Measurements from ENCODE around the gene PLG. TPM values are rescaled to one million over a fixed set of nuclear protein-coding genes. Genes with fewer than 3 reads are reported as not detected.

The PLG gene
- total and polyA plus RNA-seq, 2 of the 4 experiments (the other 2 are of a cell fraction), result not detected

GRCh38 chr6:160685762-160686450 lies 16.1 kb upstream of the PLG start:
- no peak overlapping the region for H3K4me3 ChIP-seq (ENCODE audit: insufficient read depth, low read depth, low read length)
- DNase-seq (no peak), ATAC-seq (ENCODE audit: low read depth) (no peak)
- no peak overlapping the region for H3K4ac ChIP-seq (ENCODE audit: low read depth, low read length)
- ChIA-PET POLR2A (ENCODE audit: unreplicated experiment) (no interaction called here), CTCF (no interaction called here)
- WGBS, 2 experiments (ENCODE audit: extremely low coverage in 2 of 2, insufficient read length in 1 of 2), result 0% methylated on average over 1 of the region's 5 CpGs; no CpG with 5 or more reads in 1 of the 2 experiments
- H3K56ac ChIP-seq (ENCODE audit: extremely low read depth, insufficient read depth, low read length), result no peak overlapping the region
- no TSS peak for BruUV-seq (replicated peaks)
- H2AK5ac ChIP-seq (ENCODE audit: low read depth, low read length), result no peak overlapping the region
- dilution Hi-C loops (cut with HindIII; ENCODE audit: low sequenced_read_pairs, unreplicated experiment) (no loop called here), in situ Hi-C loops (cut with MboI; ENCODE audit: low sequenced_read_pairs) (no loop called here), intact Hi-C loops (cut with micrococcal nuclease) (no loop called here)
- no peaks in the 10 kb centered on the region for H3K4me1 ChIP-seq (ENCODE audit: control insufficient read depth, insufficient read depth, low read length)
- H3K79me1 ChIP-seq (ENCODE audit: low read depth in 1 of 2, low read length in 2 of 2), result no peaks in the 10 kb centered on the region
- H4K20me1 ChIP-seq (ENCODE audit: insufficient read depth, low read length), result no peaks in the 10 kb centered on the region
- no peak overlapping the region for H2AFZ ChIP-seq (replicated peaks; ENCODE audit: low read length, poor library complexity)
- H4K91ac ChIP-seq (ENCODE audit: insufficient read depth, low read depth, low read length), result no peak overlapping the region
- H2BK15ac ChIP-seq (ENCODE audit: low read depth, low read length), result no peak overlapping the region
- H2AK9ac ChIP-seq (replicated peaks; ENCODE audit: low read depth, low read length, poor library complexity), result no peak overlapping the region
- H4K8ac ChIP-seq (ENCODE audit: low read depth in 2 of 2, low read length in 2 of 2), result no peak overlapping the region
- H3K27ac ChIP-seq (ENCODE audit: insufficient read depth, low read length), result no peak overlapping the region
- H4K5ac ChIP-seq (ENCODE audit: low read depth, low read length), result no peak overlapping the region
- H3K9me3 ChIP-seq (ENCODE audit: control insufficient read depth, insufficient read depth, low read length), result peaks cover 14% of the 10 kb centered on the region
- H3K36me3 ChIP-seq (ENCODE audit: control insufficient read depth, insufficient read depth, low read length), result no peaks in the 10 kb centered on the region
- H3K23ac ChIP-seq (ENCODE audit: low read depth, low read length), result no peak overlapping the region
- no peaks in the 10 kb centered on the region for H3K9me1 ChIP-seq (ENCODE audit: insufficient read depth, low read length)
- H2BK5ac ChIP-seq (ENCODE audit: low read depth, low read length, poor library complexity, severe bottlenecking), result no peak overlapping the region
- H3K14ac ChIP-seq (replicated peaks; ENCODE audit: low read depth, low read length), result no peak overlapping the region
- no peak overlapping the region for H2BK20ac ChIP-seq (ENCODE audit: low read depth, low read length)
- no peak overlapping the region for H3K18ac ChIP-seq (ENCODE audit: low read depth, low read length)
- TF ChIP-seq BHLHE40 (IDR thresholded peaks at IDR 0.05; ENCODE audit: low read depth, low read length) (no peak), SMC3 (IDR thresholded peaks at IDR 0.05; ENCODE audit: low read depth, low read length) (no peak), MAZ (IDR thresholded peaks at IDR 0.05; ENCODE audit: borderline replicate concordance, low read depth, low read length) (no peak), CEBPB (IDR thresholded peaks at IDR 0.05; ENCODE audit: low read depth, low read length) (no peak), CTCF (conservative IDR thresholded peaks at IDR 0.05; ENCODE audit: low read depth, low read length) (no peak), NFE2L2 (IDR thresholded peaks at IDR 0.05; ENCODE audit: low read depth, low read length) (no peak), POLR2A (IDR thresholded peaks at IDR 0.05; ENCODE audit: low read depth, low read length) (no peak), ELK1 (IDR thresholded peaks at IDR 0.05; ENCODE audit: borderline replicate concordance, low read depth, low read length) (no peak), RFX5 (IDR thresholded peaks at IDR 0.05; ENCODE audit: low read depth, low read length) (no peak), RAD21 (IDR thresholded peaks at IDR 0.05; ENCODE audit: low read length) (no peak), USF2 (IDR thresholded peaks at IDR 0.05; ENCODE audit: low read depth, low read length) (no peak), RCOR1 (IDR thresholded peaks at IDR 0.05; ENCODE audit: insufficient replicate concordance, low read length) (no peak), MXI1 (IDR thresholded peaks at IDR 0.05; ENCODE audit: borderline replicate concordance, low read depth, low read length) (no peak), FOS (IDR thresholded peaks at IDR 0.05; ENCODE audit: low read depth, low read length) (no peak), CHD1 (IDR thresholded peaks at IDR 0.05; ENCODE audit: low read depth, low read length) (no peak), MAFK (IDR thresholded peaks at IDR 0.05; ENCODE audit: low read depth, low read length) (no peak)
- H3K4me2 ChIP-seq (ENCODE audit: low read depth, low read length), result no peak overlapping the region
- H3K9ac ChIP-seq (ENCODE audit: low read depth, low read length), result no peak overlapping the region
- no peaks in the 10 kb centered on the region for H3K27me3 ChIP-seq (ENCODE audit: control insufficient read depth, insufficient read depth, low read length)
- no peak overlapping the region for H2BK120ac ChIP-seq (ENCODE audit: low read depth, low read length)

All from IMR-90 (cell line).